Neural cell (in vitro differentiated cells): ENCODE data around the gene NUDT9.
"Not testable (repeated sequence)": the region's sequence is repeated elsewhere in the genome, so short reads cannot be mapped to it uniquely, and the experiment has no call there.

Experiments used
- CTCF ChIP-seq: fragments of 450-650 bp; IDR thresholded peaks from 2 replicates; pipeline ENCODE4 v1.5.1; 2014; ENCODE audit warnings: antibody characterized with exemption, mild to moderate bottlenecking, moderate library complexity; ENCODE audit not compliant: poor library complexity, severe bottlenecking
- EZH2 ChIP-seq: fragments of 200-600, 300-800 bp; shearing (Covaris generic), sonication (generic); IDR thresholded peaks from 2 replicates; pipeline ENCODE4 v1.6.1; 2014; ENCODE audit warnings: antibody characterized with exemption, low read length, borderline replicate concordance, mild to moderate bottlenecking; ENCODE audit not compliant: insufficient read depth, poor library complexity, severe bottlenecking
- MXI1 ChIP-seq: fragments of 450-650 bp; conservative IDR thresholded peaks from 2 replicates; pipeline ENCODE4 v1.6.1; 2014; ENCODE audit warnings: antibody characterized with exemption, mild to moderate bottlenecking; ENCODE audit not compliant: poor library complexity, severe bottlenecking
- POLR2AphosphoS5 ChIP-seq: IDR thresholded peaks from 2 replicates; pipeline ENCODE4 v1.6.1; 2012
- REST ChIP-seq: IDR thresholded peaks from 2 replicates; pipeline ENCODE4 v1.6.1; 2012; ENCODE audit warnings: borderline replicate concordance
- SMC3 ChIP-seq: fragments of 450-650 bp; conservative IDR thresholded peaks from 2 replicates; pipeline ENCODE4 v1.6.1; 2014; ENCODE audit warnings: antibody characterized with exemption, mild to moderate bottlenecking, moderate library complexity; ENCODE audit not compliant: poor library complexity
- TAF1 ChIP-seq: IDR thresholded peaks from 2 replicates; pipeline ENCODE4 v1.6.1; 2012; ENCODE audit warnings: low read depth

- TF ChIP-seq MXI1, TAF1, SMC3, POLR2AphosphoS5, CTCF, REST, EZH2: not testable (repeated sequence)
These were observed 24.0 kb downstream of the NUDT9 start for GRCh38 chr4:87446375-87446774.
